Measurements from ENCODE around the gene TEAD1.

DNA sequence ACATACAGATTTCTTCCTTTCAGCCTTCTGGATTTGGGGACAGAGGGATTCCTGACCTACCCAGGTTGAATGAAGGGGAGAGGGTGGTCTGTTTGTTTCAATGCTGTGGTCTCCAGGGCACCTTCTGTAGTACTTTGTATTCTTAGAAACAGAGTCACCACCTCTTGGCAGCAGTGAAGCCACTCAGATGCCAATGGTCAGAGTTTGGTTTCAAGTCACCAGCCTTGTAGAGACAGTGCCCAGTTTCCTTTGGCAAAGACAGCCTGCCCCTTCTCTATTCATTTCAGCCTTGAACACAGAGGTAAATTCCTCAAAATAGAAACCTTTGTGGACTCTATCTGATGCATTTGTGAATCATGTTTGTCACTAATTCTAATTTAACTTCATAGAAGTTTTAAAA is 223.2 kb downstream of the TEAD1 start:
- TF ChIP-seq POLR2A (IDR thresholded peaks at IDR 0.05): no peak
- TF ChIP-seq, protein P1, sequence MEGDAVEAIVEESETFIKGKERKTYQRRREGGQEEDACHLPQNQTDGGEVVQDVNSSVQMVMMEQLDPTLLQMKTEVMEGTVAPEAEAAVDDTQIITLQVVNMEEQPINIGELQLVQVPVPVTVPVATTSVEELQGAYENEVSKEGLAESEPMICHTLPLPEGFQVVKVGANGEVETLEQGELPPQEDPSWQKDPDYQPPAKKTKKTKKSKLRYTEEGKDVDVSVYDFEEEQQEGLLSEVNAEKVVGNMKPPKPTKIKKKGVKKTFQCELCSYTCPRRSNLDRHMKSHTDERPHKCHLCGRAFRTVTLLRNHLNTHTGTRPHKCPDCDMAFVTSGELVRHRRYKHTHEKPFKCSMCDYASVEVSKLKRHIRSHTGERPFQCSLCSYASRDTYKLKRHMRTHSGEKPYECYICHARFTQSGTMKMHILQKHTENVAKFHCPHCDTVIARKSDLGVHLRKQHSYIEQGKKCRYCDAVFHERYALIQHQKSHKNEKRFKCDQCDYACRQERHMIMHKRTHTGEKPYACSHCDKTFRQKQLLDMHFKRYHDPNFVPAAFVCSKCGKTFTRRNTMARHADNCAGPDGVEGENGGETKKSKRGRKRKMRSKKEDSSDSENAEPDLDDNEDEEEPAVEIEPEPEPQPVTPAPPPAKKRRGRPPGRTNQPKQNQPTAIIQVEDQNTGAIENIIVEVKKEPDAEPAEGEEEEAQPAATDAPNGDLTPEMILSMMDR (IDR thresholded peaks at IDR 0.05): no peak
